ENCODE measurements around the gene SEPHS1. TPM values are rescaled to one million over a fixed set of nuclear protein-coding genes. Genes with fewer than 3 reads are reported as not detected.

The SEPHS1 gene
- total RNA-seq, 1 donor from 2014 or later = 57.0 TPM

DNA sequence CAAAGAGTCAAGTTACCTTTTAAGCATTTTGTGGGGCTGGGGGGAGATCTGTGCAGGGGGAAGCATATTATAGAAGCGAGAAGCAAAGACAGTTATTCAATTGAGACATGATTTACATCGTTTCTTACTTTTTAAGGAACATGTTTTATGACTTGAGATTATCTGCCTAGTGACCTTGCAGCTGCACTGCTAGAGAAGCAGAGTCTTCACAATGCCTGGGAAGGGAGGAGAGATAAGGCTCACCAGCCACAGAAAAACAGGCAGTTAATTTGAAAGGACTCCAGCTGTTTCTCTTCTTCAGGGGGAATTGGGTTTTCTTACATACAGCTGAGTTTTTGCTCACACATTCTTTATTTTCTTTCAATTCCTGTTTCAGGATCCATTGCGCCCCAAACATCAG is 79.3 kb downstream of the SEPHS1 start:
- peaks cover 8% of the 10 kb centered on the region for H3K27me3 ChIP-seq (ENCODE audit: insufficient read depth, low read length)
- H3K4me1 ChIP-seq (ENCODE audit: insufficient read depth, low read length) = no peaks in the 10 kb centered on the region
- peaks cover 15% of the 10 kb centered on the region for H3K27me3 Mint-ChIP-seq (ENCODE audit: low read depth, unreplicated experiment)
- H4K20me1 ChIP-seq (ENCODE audit: insufficient read depth, low read length) = no peaks in the 10 kb centered on the region
- no peak for FAIRE-seq
- H3K27ac ChIP-seq (ENCODE audit: low read depth, low read length) = no peak overlapping the region
- H2AFZ ChIP-seq (ENCODE audit: low read depth, low read length) = no peak overlapping the region
- H3K36me3 Mint-ChIP-seq (ENCODE audit: low read depth, unreplicated experiment) = no peaks in the 10 kb centered on the region
- no peak overlapping the region for H3K4me2 ChIP-seq (ENCODE audit: low read length)
- no peaks in the 10 kb centered on the region for H3K9me3 ChIP-seq (ENCODE audit: insufficient read depth, low read depth, low read length)
- H3K79me2 ChIP-seq (ENCODE audit: insufficient read depth, low read length) = no peaks in the 10 kb centered on the region
- no peaks in the 10 kb centered on the region for H3K4me1 Mint-ChIP-seq (ENCODE audit: low read depth, unreplicated experiment)
- TF ChIP-seq CTCF (IDR thresholded peaks at IDR 0.05; ENCODE audit: insufficient read depth, low read depth, low read length) (no peak), EZH2 (IDR thresholded peaks at IDR 0.05; ENCODE audit: insufficient read depth, low read length) (no peak)
- H3K4me3 Mint-ChIP-seq (ENCODE audit: unreplicated experiment) = no peak overlapping the region
- H3K36me3 ChIP-seq (ENCODE audit: insufficient read depth, low read length) = no peaks in the 10 kb centered on the region
- H3K27ac Mint-ChIP-seq (ENCODE audit: unreplicated experiment) = no peak overlapping the region
- DNase-seq (ENCODE audit: low read depth) = no peak
- no peak overlapping the region for H3K4me3 ChIP-seq (ENCODE audit: insufficient read depth, low read depth, low read length)
- no peak overlapping the region for H3K9ac ChIP-seq (ENCODE audit: low read length)
- no peaks in the 10 kb centered on the region for H3K9me3 Mint-ChIP-seq (ENCODE audit: unreplicated experiment)

GRCh38 chr10:13268310-13268709 is 79.8 kb downstream of the SEPHS1 start:
- no peaks in the 10 kb centered on the region for H4K20me1 ChIP-seq (ENCODE audit: insufficient read depth, low read length)
- H3K36me3 ChIP-seq (ENCODE audit: insufficient read depth, low read length) = no peaks in the 10 kb centered on the region
- H3K4me2 ChIP-seq (ENCODE audit: low read length) = no peak overlapping the region
- DNase-seq (ENCODE audit: low read depth) (no peak), FAIRE-seq (no peak)
- TF ChIP-seq CTCF (IDR thresholded peaks at IDR 0.05; ENCODE audit: insufficient read depth, low read depth, low read length) = no peak
- no peak for TF ChIP-seq EZH2 (IDR thresholded peaks at IDR 0.05; ENCODE audit: insufficient read depth, low read length)
- no peaks in the 10 kb centered on the region for H3K4me1 Mint-ChIP-seq (ENCODE audit: low read depth, unreplicated experiment)
- H3K27ac Mint-ChIP-seq (ENCODE audit: unreplicated experiment) = no peak overlapping the region
- H3K4me3 Mint-ChIP-seq (ENCODE audit: unreplicated experiment) = no peak overlapping the region
- no peak overlapping the region for H3K9ac ChIP-seq (ENCODE audit: low read length)
- H3K79me2 ChIP-seq (ENCODE audit: insufficient read depth, low read length) = no peaks in the 10 kb centered on the region
- H2AFZ ChIP-seq (ENCODE audit: low read depth, low read length) = no peak overlapping the region
- H3K27me3 Mint-ChIP-seq (ENCODE audit: low read depth, unreplicated experiment) = peaks cover 16% of the 10 kb centered on the region
- no peaks in the 10 kb centered on the region for H3K9me3 Mint-ChIP-seq (ENCODE audit: unreplicated experiment)
- H3K36me3 Mint-ChIP-seq (ENCODE audit: low read depth, unreplicated experiment) = no peaks in the 10 kb centered on the region
- no peak overlapping the region for H3K4me3 ChIP-seq (ENCODE audit: insufficient read depth, low read depth, low read length)
- H3K9me3 ChIP-seq (ENCODE audit: insufficient read depth, low read depth, low read length) = no peaks in the 10 kb centered on the region
- H3K27me3 ChIP-seq (ENCODE audit: insufficient read depth, low read length) = peaks cover 8% of the 10 kb centered on the region
- H3K27ac ChIP-seq (ENCODE audit: low read depth, low read length) = no peak overlapping the region
- H3K4me1 ChIP-seq (ENCODE audit: insufficient read depth, low read length) = no peaks in the 10 kb centered on the region

Other genes starting within 250 kb of the SEPHS1 start
- 161 and 164 TPM in 2 replicates for gene OPTN, start 248.1 kb downstream of the SEPHS1 start, total RNA-seq
- 1.5 and 1.9 TPM in 2 replicates for gene MCM10, start 186.7 kb downstream of the SEPHS1 start, total RNA-seq
- gene UCMA, start 113.9 kb downstream of the SEPHS1 start, total RNA-seq = not detected in 2 replicates
- 8.3 and 10.6 TPM in 2 replicates for gene PHYH, start 48.2 kb downstream of the SEPHS1 start, total RNA-seq
- gene BEND7, start 180.7 kb upstream of the SEPHS1 start, total RNA-seq = 15.9 and 21.1 TPM in 2 replicates
- gene PRPF18, start 238.7 kb upstream of the SEPHS1 start, total RNA-seq = 18.8 and 21.0 TPM in 2 replicates

Data from astrocyte (in vitro differentiated cells and primary cell).